CD4-positive, alpha-beta T cell treated with Interleukin-10 for 1 hour (primary cell): Measurements from ENCODE around the gene USP17L20.
"Not testable (repeated sequence)": the region's sequence is repeated elsewhere in the genome, so short reads cannot be mapped to it uniquely, and the experiment has no call there.

Source experiments
- DNase-seq: peaks from one replicate; pipeline ENCODE4 v3.0.0-alpha.2; 2020

The USP17L20 gene, protein sequence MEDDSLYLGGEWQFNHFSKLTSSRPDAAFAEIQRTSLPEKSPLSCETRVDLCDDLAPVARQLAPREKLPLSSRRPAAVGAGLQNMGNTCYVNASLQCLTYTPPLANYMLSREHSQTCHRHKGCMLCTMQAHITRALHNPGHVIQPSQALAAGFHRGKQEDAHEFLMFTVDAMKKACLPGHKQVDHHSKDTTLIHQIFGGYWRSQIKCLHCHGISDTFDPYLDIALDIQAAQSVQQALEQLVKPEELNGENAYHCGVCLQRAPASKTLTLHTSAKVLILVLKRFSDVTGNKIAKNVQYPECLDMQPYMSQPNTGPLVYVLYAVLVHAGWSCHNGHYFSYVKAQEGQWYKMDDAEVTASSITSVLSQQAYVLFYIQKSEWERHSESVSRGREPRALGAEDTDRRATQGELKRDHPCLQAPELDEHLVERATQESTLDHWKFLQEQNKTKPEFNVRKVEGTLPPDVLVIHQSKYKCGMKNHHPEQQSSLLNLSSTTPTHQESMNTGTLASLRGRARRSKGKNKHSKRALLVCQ

DNA sequence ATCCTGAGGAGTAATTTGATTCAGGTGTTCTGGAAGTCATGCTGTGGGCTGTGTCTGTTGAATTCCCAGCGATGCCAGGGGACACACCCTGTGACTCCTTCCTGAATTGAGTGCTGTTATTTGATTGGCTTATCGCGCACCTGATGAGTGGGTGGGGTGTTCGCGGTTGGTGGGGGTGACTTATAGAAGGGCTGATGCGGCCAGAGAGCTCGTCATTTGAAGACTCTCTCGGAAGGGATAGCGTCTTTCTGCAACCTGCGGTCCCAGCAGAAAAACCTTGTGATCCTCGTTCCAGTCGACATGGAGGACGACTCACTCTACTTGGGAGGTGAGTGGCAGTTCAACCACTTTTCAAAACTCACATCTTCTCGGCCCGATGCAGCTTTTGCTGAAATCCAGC, at the start of gene USP17L20:
TSS of gene USP17L20 (plus strand) at position 301 of the 400 bp plus-strand sequence. CDS start at position 301, 0 bp downstream.
- DNase-seq, result not testable (repeated sequence)

DNA sequence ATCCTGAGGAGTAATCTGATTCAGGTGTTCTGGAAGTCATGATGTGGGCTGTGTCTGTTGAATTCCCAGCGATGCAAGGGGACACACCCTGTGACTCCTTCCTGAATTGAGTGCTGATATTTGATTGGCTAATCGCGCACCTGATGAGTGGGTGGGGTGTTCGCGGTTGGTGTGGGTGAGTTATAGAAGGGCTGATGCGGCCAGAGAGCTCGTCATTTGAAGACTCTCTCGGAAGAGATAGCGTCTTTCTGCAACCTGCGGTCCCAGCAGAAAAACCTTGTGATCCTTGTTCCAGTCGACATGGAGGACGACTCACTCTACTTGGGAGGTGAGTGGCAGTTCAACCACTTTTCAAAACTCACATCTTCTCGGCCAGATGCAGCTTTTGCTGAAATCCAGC, 47.6 kb upstream of the USP17L20 start, which contains the start of gene USP17L10:
TSS of gene USP17L10 (plus strand) at position 301 of the 400 bp plus-strand sequence. CDS start at position 301, 0 bp downstream.
- DNase-seq, result not testable (repeated sequence)

GRCh38 chr4:9214701-9215100, 43.2 kb upstream of the USP17L20 start:
- DNase-seq, result not testable (repeated sequence)

DNA sequence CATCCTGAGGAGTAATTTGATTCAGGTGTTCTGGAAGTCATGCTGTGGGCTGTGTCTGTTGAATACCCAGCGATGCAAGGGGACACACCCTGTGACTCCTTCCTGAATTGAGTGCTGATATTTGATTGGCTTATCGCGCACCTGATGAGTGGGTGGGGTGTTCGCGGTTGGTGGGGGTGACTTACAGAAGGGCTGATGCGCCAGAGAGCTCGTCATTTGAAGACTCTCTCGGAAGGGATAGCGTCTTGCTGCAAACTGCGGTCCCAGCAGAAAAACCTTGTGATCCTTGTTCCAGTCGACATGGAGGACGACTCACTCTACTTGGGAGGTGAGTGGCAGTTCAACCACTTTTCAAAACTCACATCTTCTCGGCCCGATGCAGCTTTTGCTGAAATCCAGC, 42.8 kb upstream of the USP17L20 start, which contains the start of gene USP17L11:
TSS of gene USP17L11 (plus strand) at position 301 of the 400 bp plus-strand sequence. CDS start at position 301, 0 bp downstream.
- DNase-seq, result not testable (repeated sequence)

DNA sequence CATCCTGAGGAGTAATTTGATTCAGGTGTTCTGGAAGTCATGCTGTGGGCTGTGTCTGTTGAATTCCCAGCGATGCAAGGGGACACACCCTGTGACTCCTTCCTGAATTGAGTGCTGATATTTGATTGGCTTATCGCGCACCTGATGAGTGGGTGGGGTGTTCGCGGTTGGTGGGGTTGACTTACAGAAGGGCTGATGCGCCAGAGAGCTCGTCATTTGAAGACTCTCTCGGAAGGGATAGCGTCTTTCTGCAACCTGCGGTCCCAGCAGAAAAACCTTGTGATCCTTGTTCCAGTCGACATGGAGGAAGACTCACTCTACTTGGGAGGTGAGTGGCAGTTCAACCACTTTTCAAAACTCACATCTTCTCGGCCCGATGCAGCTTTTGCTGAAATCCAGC, 38.1 kb upstream of the USP17L20 start, which contains the start of gene USP17L12:
TSS of gene USP17L12 (plus strand) at position 301 of the 400 bp plus-strand sequence. CDS start at position 301, 0 bp downstream.
- DNase-seq, result not testable (repeated sequence)

- DNase-seq, result not testable (repeated sequence)
These were observed 33.3 kb upstream of the USP17L20 start, which contains the start of gene USP17L13 for GRCh38 chr4:9224596-9224995. TSS of gene USP17L13 (plus strand) at chr4:9224896. CDS start at chr4:9224896, 0 bp downstream.

GRCh38 chr4:9230249-9230648, 27.7 kb upstream of the USP17L20 start:
- not testable (repeated sequence) for DNase-seq

DNA sequence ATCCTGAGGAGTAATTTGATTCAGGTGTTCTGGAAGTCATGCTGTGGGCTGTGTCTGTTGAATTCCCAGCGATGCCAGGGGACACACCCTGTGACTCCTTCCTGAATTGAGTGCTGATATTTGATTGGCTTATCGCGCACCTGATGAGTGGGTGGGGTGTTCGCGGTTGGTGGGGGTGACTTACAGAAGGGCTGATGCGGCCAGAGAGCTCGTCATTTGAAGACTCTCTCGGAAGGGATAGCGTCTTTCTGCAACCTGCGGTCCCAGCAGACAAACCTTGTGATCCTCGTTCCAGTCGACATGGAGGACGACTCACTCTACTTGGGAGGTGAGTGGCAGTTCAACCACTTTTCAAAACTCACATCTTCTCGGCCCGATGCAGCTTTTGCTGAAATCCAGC, 23.8 kb upstream of the USP17L20 start, which contains the start of gene USP17L15:
TSS of gene USP17L15 (plus strand) at position 301 of the 400 bp plus-strand sequence. CDS start at position 301, 0 bp downstream.
- not testable (repeated sequence) for DNase-seq

DNA sequence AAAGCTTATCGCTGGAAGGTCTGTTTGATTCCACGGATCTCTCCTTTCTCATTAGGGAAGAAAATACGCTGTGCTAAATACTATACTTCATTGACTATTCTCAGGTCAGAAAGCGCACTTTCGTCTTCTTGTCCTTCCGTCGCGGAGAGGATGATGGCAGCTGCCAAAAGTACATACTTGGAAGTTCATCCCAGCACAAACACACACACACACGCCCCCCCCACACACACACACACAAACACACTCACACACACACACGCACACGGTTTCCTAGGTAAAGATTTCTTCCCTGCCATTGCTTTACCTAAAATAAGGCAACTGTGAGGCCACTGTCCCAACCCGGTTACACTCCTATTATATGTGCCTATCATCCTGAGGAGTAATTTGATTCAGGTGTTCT, 19.5 kb upstream of the USP17L20 start:
- not testable (repeated sequence) for DNase-seq

DNA sequence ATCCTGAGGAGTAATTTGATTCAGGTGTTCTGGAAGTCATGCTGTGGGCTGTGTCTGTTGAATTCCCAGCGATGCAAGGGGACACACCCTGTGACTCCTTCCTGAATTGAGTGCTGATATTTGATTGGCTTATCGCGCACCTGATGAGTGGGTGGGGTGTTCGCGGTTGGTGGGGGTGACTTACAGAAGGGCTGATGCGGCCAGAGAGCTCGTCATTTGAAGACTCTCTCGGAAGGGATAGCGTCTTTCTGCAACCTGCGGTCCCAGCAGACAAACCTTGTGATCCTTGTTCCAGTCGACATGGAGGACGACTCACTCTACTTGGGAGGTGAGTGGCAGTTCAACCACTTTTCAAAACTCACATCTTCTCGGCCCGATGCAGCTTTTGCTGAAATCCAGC, 14.3 kb upstream of the USP17L20 start, which contains the start of gene USP17L17:
TSS of gene USP17L17 (plus strand) at position 301 of the 400 bp plus-strand sequence. CDS start at position 301, 0 bp downstream.
- DNase-seq, result not testable (repeated sequence)

DNA sequence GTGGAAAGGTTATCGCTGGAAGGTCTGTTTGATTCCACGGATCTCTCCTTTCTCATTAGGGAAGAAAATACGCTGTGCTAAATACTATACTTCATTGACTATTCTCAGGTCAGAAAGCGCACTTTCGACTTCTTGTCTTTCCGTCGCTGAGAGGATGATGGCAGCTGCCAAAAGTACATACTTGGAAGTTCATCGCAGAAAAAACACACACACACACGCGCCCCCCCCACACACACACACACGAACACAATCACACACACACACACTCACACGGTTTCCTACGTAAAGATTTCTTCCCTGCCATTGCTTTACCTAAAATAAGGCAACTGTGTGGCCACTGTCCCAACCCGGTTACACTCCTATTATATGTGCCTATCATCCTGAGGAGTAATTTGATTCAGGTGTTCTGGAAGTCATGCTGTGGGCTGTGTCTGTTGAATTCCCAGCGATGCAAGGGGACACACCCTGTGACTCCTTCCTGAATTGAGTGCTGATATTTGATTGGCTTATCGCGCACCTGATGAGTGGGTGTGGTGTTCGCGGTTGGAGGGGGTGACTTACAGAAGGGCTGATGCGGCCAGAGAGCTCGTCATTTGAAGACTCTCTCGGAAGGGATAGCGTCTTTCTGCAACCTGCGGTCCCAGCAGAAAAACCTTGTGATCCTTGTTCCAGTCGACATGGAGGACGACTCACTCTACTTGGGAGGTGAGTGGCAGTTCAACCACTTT, 9.8 kb upstream of the USP17L20 start, which contains the start of gene USP17L18:
TSS of gene USP17L18 (plus strand) at position 678 of the 728 bp plus-strand sequence. CDS start at position 678, 0 bp downstream.
- DNase-seq, result not testable (repeated sequence)

DNA sequence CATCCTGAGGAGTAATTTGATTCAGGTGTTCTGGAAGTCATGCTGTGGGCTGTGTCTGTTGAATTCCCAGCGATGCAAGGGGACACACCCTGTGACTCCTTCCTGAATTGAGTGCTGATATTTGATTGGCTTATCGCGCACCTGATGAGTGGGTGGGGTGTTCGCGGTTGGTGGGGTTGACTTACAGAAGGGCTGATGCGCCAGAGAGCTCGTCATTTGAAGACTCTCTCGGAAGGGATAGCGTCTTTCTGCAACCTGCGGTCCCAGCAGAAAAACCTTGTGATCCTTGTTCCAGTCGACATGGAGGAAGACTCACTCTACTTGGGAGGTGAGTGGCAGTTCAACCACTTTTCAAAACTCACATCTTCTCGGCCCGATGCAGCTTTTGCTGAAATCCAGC, 4.8 kb upstream of the USP17L20 start, which contains the start of gene USP17L19:
TSS of gene USP17L19 (plus strand) at position 301 of the 400 bp plus-strand sequence. CDS start at position 301, 0 bp downstream.
- DNase-seq, result not testable (repeated sequence)

DNA sequence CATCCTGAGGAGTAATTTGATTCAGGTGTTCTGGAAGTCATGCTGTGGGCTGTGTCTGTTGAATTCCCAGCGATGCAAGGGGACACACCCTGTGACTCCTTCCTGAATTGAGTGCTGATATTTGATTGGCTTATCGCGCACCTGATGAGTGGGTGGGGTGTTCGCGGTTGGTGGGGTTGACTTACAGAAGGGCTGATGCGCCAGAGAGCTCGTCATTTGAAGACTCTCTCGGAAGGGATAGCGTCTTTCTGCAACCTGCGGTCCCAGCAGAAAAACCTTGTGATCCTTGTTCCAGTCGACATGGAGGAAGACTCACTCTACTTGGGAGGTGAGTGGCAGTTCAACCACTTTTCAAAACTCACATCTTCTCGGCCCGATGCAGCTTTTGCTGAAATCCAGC, 4.6 kb downstream of the USP17L20 start, which contains the start of gene USP17L21:
TSS of gene USP17L21 (plus strand) at position 301 of the 400 bp plus-strand sequence. CDS start at position 301, 0 bp downstream.
- not testable (repeated sequence) for DNase-seq

- DNase-seq, result not testable (repeated sequence)
These were observed 9.4 kb downstream of the USP17L20 start, which contains the start of gene USP17L22 for GRCh38 chr4:9267319-9267718. TSS of gene USP17L22 (plus strand) at chr4:9267619. CDS start at chr4:9267619, 0 bp downstream.

DNA sequence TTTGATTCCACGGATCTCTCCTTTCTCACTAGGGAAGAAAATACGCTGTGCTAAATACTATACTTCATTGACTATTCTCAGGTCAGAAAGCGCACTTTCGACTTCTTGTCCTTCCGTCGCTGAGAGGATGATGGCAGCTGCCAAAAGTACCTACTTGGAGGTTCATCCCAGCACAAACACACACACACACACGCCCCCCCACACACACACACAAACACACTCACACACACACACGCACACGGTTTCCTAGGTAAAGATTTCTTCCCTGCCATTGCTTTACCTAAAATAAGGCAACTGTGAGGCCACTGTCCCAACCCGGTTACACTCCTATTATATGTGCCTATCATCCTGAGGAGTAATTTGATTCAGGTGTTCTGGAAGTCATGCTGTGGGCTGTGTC, 13.8 kb downstream of the USP17L20 start:
- DNase-seq, result not testable (repeated sequence)
